GM12878 (cell line): Measurements from ENCODE around the gene CD3G. TPM values are rescaled to one million over a fixed set of nuclear protein-coding genes. Genes with fewer than 3 reads are reported as not detected.

Experiments
- ATAC-seq: fragments of 200-7000 bp; cut with Tn5 transposase; 3 replicates; pipeline ENCODE4 v1.9.1; 2020; ENCODE audit warnings: mild to moderate bottlenecking, moderate library complexity
- BruUV-seq: library from RNA; stranded (reverse); fragments of 400-500 nt; replicated peaks from 2 replicates; lab custom pipeline; 2021; lab: Mats Ljungman, UMichigan
- CTCF ChIA-PET: fragments of 300-600 bp; sonication (Branson Sonifier 250); formaldehyde crosslinking; extraction: SDS; loops from one replicate; lab custom pipeline; 2021; ENCODE audit warnings: inconsistent platforms; lab: Yijun Ruan, JAX
- POLR2A ChIA-PET: fragments of 350-600 bp; formaldehyde crosslinking; extraction: SDS; loops from one replicate; lab custom pipeline; 2021; ENCODE audit warnings: inconsistent platforms; lab: Charles Lee
- RAD21 ChIA-PET: fragments of 300-600 bp; sonication (Branson Sonifier 250); formaldehyde crosslinking; loops from one replicate; lab custom pipeline; 2023; ENCODE audit warnings: antibody characterized with exemption; ENCODE audit not compliant: unreplicated experiment; lab: Charles Lee
- SMC1A ChIA-PET: fragments of 300-600 bp; sonication (Branson Sonifier 250); formaldehyde crosslinking; loops from one replicate; lab custom pipeline; 2023; ENCODE audit not compliant: unreplicated experiment, uncharacterized antibody; lab: Charles Lee
- DNase-seq: peaks from one replicate; pipeline ENCODE4 v3.0.0-alpha.2; 2011; ENCODE audit warnings: low read depth, low spot score
- FAIRE-seq: peaks from 3 replicates; lab custom pipeline; 2011; peaks lifted over from hg19 to GRCh38; lab: Jason Lieb, UNC
- H2AFZ ChIP-seq: 2 replicates; pipeline ENCODE4 v1.6.0; 2011; ENCODE audit warnings: low read depth, low read length, control low read depth; ENCODE audit not compliant: control insufficient read depth
- H3K27ac ChIP-seq: 2 replicates; pipeline ENCODE4 v1.5.1; 2011; ENCODE audit warnings: control low read depth; ENCODE audit not compliant: control insufficient read depth, insufficient read depth
- H3K27me3 ChIP-seq, 2 experiments: replicated peaks in 1 of 2; 2 replicates each; pipeline versions ENCODE4 v1.6.0 to v1.6.1; 2011; ENCODE audit warnings: low read length in 1 of 2; ENCODE audit not compliant: control insufficient read depth in 2 of 2, insufficient read depth in 2 of 2
- H3K36me3 ChIP-seq, 2 experiments: 2 replicates each; pipeline ENCODE4 v1.5.1; 2011; ENCODE audit warnings: low read length in 1 of 2; ENCODE audit not compliant: control insufficient read depth in 2 of 2, insufficient read depth in 2 of 2
- H3K4me1 ChIP-seq: 2 replicates; pipeline ENCODE4 v1.6.1; 2011; ENCODE audit warnings: mild to moderate bottlenecking, low read length, moderate library complexity, mixed read lengths; ENCODE audit not compliant: control insufficient read depth, insufficient read depth
- H3K4me2 ChIP-seq: 2 replicates; pipeline ENCODE4 v1.6.0; 2011; ENCODE audit warnings: control low read depth; ENCODE audit not compliant: control insufficient read depth, insufficient read depth
- H3K4me3 ChIP-seq: fragments of 200-600 bp; sonication (generic); 2 replicates; pipeline ENCODE4 v1.5.1; 2016
- H3K79me2 ChIP-seq: 2 replicates; pipeline ENCODE4 v1.6.0; 2011; ENCODE audit warnings: low read length; ENCODE audit not compliant: control insufficient read depth, insufficient read depth
- H3K9ac ChIP-seq: 2 replicates; pipeline ENCODE4 v1.8.0; 2011; ENCODE audit warnings: low read length, control low read depth, mixed read lengths; ENCODE audit not compliant: control insufficient read depth, insufficient read depth
- H3K9me3 ChIP-seq: replicated peaks from 3 replicates; pipeline ENCODE4 v1.5.1; 2011; ENCODE audit warnings: mild to moderate bottlenecking, low read length; ENCODE audit not compliant: control insufficient read depth, insufficient read depth
- H4K20me1 ChIP-seq: 2 replicates; pipeline ENCODE4 v1.6.0; 2011; ENCODE audit not compliant: control insufficient read depth, insufficient read depth
- DPF2 ChIP-seq: fragments of 450-650 bp; IDR thresholded peaks from 2 replicates; pipeline ENCODE4 v1.6.1; 2017; ENCODE audit warnings: mild to moderate bottlenecking
- EZH2 ChIP-seq: IDR thresholded peaks from 2 replicates; pipeline ENCODE4 v1.6.1; 2012; ENCODE audit warnings: low read depth, mild to moderate bottlenecking, control low read depth, inconsistent platforms, low read length, borderline replicate concordance; ENCODE audit not compliant: control insufficient read depth
- PAX5 ChIP-seq: IDR thresholded peaks from 2 replicates; pipeline ENCODE4 v1.6.1; 2011; ENCODE audit warnings: low read depth, low read length, borderline replicate concordance
- SIX5 ChIP-seq: IDR thresholded peaks from 2 replicates; pipeline ENCODE4 v1.6.1; 2011; ENCODE audit warnings: mild to moderate bottlenecking, low read depth, low read length, moderate library complexity; ENCODE audit not compliant: severe bottlenecking
- SUPT20H ChIP-seq: IDR thresholded peaks from 2 replicates; pipeline ENCODE4 v1.6.1; 2011; ENCODE audit warnings: low read depth, mild to moderate bottlenecking, low read length, moderate library complexity, borderline replicate concordance; ENCODE audit not compliant: control insufficient read depth
- TBL1XR1 ChIP-seq: IDR thresholded peaks from 2 replicates; pipeline ENCODE4 v1.6.1; 2012; ENCODE audit warnings: low read depth, low read length, improper control_type of control experiment
- WGBS: methylation state at CpG from one replicate; pipeline ENCODE4 v1.1.6; 2016; ENCODE audit warnings: low lambda C conversion rate; ENCODE audit not compliant: insufficient replicate concordance, insufficient coverage; ENCODE audit errors: missing lambda C conversion rate; 5-methylcytosine and 5-hydroxymethylcytosine counted together
- in situ Hi-C: fragments of 300-500 bp; cut with MboI; formaldehyde crosslinking; loops from 9 replicates; pipeline ENCODE4 v1.14.3; 2018; ENCODE audit warnings: mixed read lengths
- intact Hi-C: fragments of 100-400 bp; cut with micrococcal nuclease; formaldehyde crosslinking; loops from one replicate; pipeline ENCODE4 v1.14.2; 2022; ENCODE audit not compliant: unreplicated experiment
- polyA plus RNA-seq, 11 experiments: library from polyadenylated mRNA; depleted of rRNA in 4 of 11; unstranded in 6 of 11; stranded (reverse) in 5 of 11; fragments of >200 nt; fragmentation: Nextera tagmentation in 4 of 11; fragmentation: Illumina TruSeq in 1 of 11; extraction: Ambion mirVana in 4 of 11; extraction: Trizol in 1 of 11; gene quantifications; 1 replicate in 1 of 11; 2 replicates in 10 of 11; pipeline versions ENCODE4 v1.2.1 to v1.2.3, GENCODE V29; 2011 to 2016; ENCODE audit warnings: inconsistent platforms in 2 of 11, missing spikeins in 2 of 11, low read depth in 1 of 11
- total RNA-seq, 4 experiments: library from RNA; depleted of rRNA in 3 of 4; stranded (reverse); fragments of >200 nt in 3 of 4; fragmentation: Illumina TruSeq in 1 of 4; extraction: Trizol in 1 of 4; gene quantifications; 2 replicates each; pipeline versions ENCODE4 v1.2.1 to v1.2.3, GENCODE V29; 2013 to 2021

Gene CD3G
- total and polyA plus RNA-seq, 10 of the 15 experiments (the other 5 are each of a cell fraction or from before 2014, with no cell fraction given), result 0.10 to 0.16 (median 0.13) TPM; not detected in 7

GRCh38 chr11:118310271-118310670, 33.9 kb upstream of the CD3G start:
- Histone ChIP-seq H3K79me2 (no peaks in the 10 kb centered on the region), H2AFZ (no peak overlapping the region), H3K36me3 (no peaks in the 10 kb centered on the region), H3K27me3 (no peaks in the 10 kb centered on the region), H3K4me2 (no peak overlapping the region), H3K27ac (no peak overlapping the region), H3K9me3 (no peaks in the 10 kb centered on the region; the same call in 2 of the 3 replicates), H3K9ac (no peak overlapping the region), H3K4me1 (peaks cover under 1% of the 10 kb centered on the region; the same call in 1 of the 2 replicates), H4K20me1 (no peaks in the 10 kb centered on the region), H3K4me3 (no peak overlapping the region)
- SMC1A ChIA-PET, result no interaction called here
- RAD21 ChIA-PET, result no interaction called here
- no peak for ATAC-seq
- no peak for FAIRE-seq
- TF ChIP-seq EZH2, result no peak
- TF ChIP-seq PAX5, result no peak
- no peak for TF ChIP-seq SUPT20H
- TF ChIP-seq TBL1XR1, result no peak
- TF ChIP-seq DPF2, result no peak
- TF ChIP-seq SIX5, result no peak
- DNase-seq, result no peak
- CTCF ChIA-PET, result interaction anchor here (1.2 kb wide), 1 partner anchor 112 kb away, joined by 3 read pairs; no protein-coding TSS in a partner anchor
- in situ Hi-C loops, result no loop called here
- 87% methylated on average over 3 of the region's 3 CpGs for WGBS
- intact Hi-C loops, result no loop called here
- no TSS peak for BruUV-seq
- POLR2A ChIA-PET, result no interaction called here
